Measurements from ENCODE around the gene SLAMF9.

Gene SLAMF9

GRCh38 chr1:159953536-159954515 lies at the start of gene SLAMF9:
TSS of gene SLAMF9 (minus strand) at chr1:159954237. CDS start at chr1:159954137, 100 bp downstream.
- no peak for DNase-seq

- no peak for DNase-seq
Observed at GRCh38 chr1:160001440-160001839, 47.4 kb upstream of the SLAMF9 start.

GRCh38 chr1:159999204-159999603 lies 45.2 kb upstream of the SLAMF9 start:
- no peak for DNase-seq

DNA sequence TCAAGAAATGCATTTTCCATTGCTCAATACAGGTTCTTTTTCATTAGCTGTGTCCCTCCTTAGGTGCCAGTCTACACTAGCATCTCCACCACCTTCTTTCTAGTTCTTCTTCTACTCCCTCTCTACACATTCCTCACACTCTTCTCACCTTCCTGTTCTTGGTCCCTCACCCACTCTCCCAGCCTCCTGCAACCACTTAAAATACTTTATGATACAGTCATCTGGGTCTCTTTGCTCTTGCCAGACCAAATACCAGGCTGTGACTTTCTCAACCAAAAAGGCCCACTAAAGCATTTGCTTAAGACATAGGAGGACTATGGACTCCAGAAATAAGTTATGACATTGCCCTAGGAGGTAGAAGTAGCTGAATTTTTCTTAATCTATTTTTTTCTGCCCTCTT lies 42.6 kb upstream of the SLAMF9 start:
- no peak for DNase-seq

- DNase-seq: no peak
Observed at GRCh38 chr1:159994896-159995295, 40.9 kb upstream of the SLAMF9 start.

DNA sequence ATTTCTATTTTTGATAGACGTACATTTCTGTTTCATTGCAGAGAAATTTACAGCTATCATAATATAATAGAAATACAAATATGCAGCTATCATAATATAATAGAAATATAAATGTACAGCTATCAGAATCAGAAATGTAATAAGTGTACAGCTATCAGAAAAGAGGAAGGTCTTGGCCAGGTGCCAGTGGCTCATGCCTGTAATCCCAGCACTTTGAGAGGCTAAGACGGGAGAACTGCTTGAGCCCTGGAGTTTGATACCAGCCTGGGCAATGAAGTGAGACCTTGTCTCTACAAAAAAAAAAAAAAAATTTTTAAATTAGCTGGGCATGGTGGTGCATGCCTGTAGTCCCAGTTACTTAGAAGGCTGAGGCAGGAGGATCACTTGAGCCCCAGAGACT lies 39.9 kb upstream of the SLAMF9 start:
- DNase-seq: no peak

DNA sequence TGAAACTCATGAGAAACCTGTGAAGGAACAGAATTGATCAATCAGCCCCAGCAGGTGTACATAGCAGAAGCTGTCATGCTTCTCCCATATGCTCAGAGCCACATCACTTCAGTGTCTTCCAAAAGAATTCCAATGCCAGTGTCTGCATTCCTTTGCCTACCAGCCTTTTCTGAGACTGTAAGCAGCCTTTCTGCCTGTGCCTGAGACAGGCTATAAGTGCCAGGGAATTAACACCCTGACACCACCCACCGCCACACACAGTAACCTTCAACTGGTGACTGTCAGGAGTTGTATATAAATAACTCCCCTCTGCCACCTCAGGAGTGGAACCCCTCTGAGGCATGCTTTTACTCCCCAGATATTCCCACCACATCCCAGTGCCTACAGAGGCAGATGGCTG lies 38.1 kb upstream of the SLAMF9 start:
- no peak for DNase-seq

DNA sequence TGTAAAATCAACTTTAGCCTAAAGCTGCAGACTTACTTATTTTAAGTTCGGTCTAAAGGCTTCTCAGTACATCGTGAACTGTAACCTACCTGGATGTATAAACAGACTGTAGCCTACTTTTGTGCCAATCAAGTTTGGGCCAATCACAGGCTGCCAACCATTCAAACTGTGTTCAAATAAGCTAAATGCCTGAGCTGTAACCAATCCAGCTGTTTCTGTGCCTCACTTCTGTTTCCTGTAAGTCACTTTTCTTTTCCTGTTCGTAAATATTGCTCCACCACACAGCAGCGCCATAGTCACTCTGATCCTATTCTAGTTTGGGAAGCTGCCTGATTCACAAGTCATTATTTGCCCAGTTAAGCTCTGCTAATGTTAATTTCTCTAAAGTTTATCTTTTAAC lies 37.5 kb upstream of the SLAMF9 start:
- no peak for DNase-seq

GRCh38 chr1:159990005-159990404 lies 36.0 kb upstream of the SLAMF9 start:
- DNase-seq: no peak

DNA sequence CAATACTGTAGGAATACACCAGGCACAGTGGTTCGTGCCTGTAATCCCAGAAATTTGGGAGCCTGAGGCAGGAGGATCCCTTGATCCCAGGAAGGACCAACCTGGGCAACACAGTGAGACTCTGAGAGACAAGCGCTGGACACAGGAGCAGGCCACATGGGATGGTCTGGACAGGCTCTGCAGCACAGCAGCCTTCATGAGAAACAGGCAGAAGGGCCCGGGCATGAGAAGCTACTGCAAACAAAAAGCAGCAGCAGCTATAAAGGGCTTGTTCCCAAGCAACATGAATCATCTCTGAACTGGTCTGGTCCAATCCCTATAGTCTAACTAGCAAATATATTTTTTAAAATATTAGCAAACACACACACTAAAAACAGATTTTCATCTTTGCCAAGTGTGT lies 35.5 kb upstream of the SLAMF9 start:
- DNase-seq: no peak

- DNase-seq: no peak
Observed at GRCh38 chr1:159988006-159988405, 34.0 kb upstream of the SLAMF9 start.

- no peak for DNase-seq
Observed at GRCh38 chr1:159987186-159987585, 33.1 kb upstream of the SLAMF9 start.

DNA sequence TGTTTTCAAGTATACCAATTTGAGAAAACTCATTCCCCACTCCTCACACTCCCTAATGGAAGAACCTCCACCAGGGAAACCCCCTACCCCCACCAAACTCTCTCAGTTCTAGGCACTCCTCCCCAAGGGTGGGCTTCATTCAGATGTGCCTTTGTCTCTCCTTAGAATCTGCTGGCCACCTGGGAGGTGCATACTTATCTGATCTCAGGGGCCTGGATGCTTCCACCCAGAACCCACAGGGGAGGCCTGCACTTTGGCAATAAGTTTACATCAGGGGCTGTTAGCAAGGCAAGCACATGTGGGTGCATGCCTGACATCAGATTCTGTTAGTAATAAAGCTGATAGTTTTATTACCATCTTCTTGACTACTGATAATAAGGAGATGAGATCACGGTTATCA lies 32.5 kb upstream of the SLAMF9 start:
- no peak for DNase-seq

GRCh38 chr1:159986093-159986492 lies 32.1 kb upstream of the SLAMF9 start:
- no peak for DNase-seq

GRCh38 chr1:159985473-159985872 lies 31.4 kb upstream of the SLAMF9 start:
- DNase-seq: no peak

DNA sequence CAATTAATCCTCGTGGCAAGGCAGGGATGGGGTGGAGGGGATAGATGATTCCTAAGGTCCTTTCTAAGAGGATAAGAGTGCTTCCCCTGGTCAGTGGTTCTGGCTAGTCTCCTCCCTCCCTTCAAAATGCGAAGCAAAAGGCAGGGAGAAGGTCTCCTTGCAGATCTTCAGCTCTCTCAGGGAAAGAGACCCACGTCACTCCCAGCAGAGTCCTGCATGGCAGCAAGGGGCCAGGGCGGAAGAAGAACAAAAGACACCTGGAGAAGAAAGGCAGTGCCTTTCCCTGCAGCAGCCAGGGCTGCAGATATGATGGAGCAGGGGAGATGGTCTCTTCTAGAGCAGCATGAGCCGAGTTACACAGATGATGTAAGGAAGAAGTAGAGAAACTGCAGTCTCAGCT lies 29.6 kb upstream of the SLAMF9 start:
- DNase-seq: no peak

- no peak for DNase-seq
Observed at GRCh38 chr1:159982280-159982679, 28.2 kb upstream of the SLAMF9 start.

GRCh38 chr1:159981351-159982055 lies 27.5 kb upstream of the SLAMF9 start:
- no peak for DNase-seq

- no peak for DNase-seq
Observed at GRCh38 chr1:159980786-159981185, 26.7 kb upstream of the SLAMF9 start.

DNA sequence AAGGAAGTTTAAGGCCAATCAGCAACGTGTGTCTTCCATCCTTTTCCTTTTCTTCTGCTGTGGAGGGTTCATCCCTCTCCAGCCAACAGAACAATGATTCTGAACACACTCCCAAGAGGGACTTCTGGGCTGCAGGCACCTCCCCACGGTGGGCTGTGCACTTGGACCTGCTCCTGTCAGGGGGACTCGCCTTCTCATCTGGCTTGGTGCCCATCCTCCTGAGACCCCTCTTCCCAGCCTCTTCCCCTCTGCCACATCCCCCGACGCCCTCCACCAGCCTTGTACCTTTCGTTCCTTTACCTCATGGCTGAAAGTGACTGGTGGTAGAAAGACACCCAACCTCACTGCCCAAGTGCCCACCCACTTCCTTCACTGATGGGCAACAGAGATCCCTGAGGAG lies 26.0 kb upstream of the SLAMF9 start:
- no peak for DNase-seq

GRCh38 chr1:159979257-159979656 lies 25.2 kb upstream of the SLAMF9 start:
- DNase-seq: no peak

DNA sequence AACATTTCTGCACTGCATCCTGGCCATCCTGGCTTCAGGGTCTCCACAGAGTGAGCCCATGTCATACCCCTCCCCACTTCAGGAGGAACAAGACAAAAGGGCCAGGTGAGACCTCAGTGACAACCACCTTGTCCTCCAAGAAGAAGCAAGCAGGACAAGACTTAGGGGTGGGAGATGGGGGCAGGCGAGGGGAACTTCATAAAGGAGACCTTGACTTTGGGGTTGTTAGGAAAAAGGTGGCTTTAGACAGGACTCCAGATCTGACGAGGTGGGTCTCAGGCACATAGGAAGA lies 24.0 kb upstream of the SLAMF9 start:
- DNase-seq: no peak

DNA sequence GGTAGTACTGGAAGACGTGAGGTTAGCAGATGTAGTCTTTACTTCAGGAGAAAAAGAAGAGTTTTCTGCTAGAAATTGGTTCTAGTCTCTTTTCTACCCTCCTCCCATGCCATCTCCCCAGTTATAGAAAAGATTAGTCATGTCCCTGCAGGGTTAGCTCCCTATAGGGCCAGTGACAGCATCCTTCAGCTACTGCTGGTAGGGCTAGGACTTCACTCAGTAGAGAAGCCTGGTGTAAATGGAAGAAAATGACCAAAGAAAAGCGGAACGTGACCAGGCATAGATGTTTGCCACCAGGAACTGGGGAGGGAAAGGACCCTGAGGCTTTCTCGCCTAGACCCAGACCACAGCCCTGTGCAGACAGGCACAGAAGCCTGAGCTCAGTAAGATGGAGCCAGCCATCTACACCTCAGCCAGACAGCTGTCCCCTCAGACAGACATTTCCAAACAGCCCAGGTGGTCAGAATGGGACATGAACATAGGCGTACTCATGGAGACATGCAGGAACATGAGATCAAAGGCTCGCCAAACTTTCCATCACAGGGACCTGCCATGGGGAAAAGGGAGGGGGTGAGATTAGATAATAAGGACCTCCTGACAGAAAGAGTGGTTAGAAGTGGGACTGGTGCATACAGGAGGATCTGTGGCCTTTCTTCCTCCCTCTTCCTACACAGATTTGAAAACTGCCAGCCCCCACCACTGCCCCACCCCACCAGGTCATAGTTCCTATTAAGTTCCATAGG lies 23.5 kb upstream of the SLAMF9 start:
- no peak for DNase-seq

All from SHP77 (cell line).